Retina (tissue), 1 donor: Measurements from ENCODE around the gene IFNLR1.

ENCODE experiments used
- DNase-seq: peaks from one replicate; pipeline ENCODE4 v3.0.0-alpha.2; 2016

Gene IFNLR1

DNA sequence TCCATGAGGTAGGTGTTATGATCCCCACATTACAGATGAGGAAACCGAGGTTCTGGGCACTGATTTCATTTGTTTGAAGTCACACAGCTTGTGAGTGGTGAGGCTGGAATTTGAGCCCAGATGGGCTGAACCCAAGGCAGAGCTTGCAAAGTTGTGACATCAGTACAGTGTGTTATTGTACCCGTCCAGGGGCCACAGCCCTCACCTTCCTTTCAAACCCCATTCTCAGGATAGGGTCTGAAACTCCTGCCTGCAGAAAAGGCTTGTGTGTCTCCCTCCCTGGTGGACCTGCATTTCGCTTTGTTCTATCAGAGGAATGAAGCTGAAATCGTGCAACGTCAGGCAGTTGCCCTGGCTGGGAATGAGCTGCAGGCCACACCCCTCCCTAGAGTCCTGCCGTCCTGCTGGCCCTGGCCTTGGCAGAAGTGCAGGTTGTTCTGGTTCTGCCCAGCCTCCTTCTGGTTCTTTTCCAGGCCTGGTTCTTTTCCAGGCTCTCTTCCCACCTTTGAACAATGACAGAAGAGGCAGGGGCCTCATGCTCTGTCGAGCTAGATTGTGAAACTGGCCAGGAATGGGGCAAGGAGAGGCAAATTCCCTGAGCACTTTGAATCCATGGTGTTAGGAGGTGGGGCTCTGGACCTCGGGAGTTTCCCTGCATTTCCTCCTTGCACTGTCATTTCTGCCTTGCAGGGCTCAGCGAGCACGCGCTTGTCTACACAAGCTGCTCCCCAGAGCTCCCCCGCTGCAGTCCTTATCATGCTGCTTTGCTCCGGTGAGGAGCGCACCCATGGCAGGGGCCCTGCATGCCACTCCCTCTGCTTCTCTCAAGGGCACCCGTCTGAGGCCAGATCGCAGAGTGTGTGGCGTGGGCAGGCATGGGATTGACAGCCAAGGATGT lies 67.0 kb downstream of the IFNLR1 start:
- DNase-seq: peak; percentile 37

DNA sequence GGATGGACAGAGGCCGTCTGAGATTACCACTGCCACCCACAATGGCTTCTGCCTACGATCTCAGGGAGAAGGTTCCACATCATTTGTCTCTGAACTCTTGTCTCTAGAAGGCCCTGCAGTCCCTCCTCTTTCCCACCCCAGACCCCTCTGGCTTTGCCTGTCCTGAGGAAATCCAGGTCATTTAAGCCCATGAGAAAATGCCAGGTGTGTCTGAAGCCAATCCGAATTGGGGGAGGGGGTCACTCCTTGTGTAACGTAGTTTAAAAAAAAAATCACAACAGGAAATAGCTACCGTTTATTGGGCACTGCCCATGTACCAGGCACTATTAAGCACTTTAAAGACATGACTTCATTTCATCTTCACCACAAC lies 67.6 kb downstream of the IFNLR1 start:
- no peak for DNase-seq

DNA sequence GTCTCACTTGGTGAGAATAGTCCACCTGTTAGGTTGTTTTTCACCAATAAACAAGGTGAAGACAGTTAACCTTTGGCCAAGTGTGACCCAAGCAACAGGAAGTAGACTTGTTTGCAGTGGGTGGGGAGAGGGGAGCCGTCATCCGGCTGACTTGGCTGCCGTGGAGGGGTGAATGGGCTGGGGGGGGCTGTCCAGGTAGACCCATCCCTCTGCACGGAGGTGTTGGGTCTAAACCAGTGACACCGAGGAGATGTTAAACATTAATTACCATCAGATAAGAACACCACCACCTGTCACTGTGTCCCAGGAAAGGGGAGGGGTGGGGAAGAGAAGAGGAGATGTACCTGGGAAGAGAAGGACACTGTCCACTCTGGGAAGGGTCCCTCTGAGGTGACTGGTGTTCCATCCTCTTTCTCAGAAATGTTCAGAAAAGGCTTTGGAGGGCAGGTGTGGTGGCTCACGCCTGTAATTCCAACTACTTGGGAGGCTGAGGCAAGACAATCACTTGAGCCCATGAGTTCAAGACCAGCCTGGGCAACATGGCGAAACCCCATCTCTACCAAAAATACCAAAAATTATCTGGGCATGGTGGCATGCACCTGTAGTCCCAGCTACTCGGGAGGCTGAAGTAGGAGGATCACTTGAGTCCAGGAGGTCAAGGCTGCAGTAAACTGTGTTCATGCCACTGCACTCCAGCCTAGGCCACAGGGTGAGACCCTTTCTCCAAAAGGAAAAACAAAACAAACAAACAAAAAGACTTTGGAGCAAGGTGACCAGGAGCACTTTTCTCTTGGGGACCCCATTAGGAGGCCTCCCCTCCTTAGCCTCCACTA lies 68.5 kb downstream of the IFNLR1 start:
- DNase-seq: no peak

DNA sequence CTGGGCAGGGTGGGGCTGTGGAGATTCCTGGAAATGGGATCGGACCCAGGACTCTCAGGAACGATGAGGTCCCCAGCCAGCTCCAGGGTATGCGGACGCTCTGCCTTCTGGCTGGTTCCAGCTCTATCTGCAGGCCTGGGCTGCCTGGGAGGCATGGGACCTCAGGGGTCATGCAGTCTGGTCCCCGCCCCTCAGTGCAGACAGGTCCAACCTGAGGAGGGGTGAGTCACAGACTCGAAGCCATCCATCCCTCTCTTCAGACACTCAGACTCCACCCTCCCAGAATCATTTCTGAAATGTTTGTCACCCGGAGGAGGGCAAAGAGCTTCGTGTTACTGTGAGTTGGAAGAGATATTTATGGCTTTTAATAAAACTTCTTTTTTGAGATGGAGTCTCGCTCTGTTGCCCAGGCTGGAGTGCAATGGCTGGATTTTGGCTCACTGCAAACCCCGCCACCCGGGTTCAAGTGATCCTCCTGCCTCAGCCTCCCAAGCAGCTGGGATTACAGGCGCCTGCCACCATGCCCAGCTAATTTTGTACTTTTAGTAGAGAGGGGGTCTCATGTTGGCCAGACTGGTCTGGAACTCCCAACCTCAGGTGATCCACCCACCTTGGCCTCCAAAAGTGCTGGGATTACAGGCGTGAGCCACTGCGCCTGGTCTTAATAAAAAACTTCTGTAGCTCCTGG lies 69.2 kb downstream of the IFNLR1 start:
- DNase-seq: no peak

DNA sequence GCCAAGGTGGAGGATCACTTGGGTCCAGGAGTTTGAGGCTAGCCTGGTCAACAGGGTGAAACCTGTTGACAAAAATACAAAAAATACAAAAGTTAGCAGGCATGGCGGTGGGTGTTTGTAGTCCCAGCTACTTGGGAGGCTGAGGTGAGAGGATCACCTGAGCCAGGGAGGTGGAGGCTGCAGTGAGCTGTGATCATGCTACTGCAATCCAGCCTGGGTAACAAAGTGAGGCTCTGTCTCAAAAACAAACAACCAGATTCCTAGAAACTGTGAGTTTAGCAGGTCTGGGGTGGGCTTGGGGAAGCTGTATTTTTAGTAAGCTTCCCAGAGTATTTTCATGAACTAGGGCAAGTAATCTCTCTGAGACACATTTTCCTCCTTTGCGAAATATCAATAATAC lies 70.0 kb downstream of the IFNLR1 start:
- DNase-seq: no peak

DNA sequence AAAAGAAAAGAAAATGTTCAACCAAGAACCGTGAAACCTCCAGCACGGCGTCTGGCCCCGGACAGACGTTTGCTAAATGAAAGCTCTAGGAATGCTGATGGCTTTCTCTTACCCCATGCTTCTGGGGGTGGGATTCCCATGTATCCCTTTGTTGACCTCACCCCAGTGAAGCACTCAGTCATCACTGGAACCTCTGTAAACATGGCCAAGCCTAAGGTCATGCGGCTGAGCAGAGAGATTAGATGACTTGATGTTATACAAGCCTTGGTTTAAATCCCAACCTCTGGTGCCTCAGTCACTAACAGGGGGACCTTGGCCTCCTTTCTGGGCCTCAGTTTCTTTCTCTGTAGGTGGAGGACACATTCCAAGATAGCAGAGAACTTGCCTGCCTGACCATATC lies 72.3 kb downstream of the IFNLR1 start:
- DNase-seq: no peak

DNA sequence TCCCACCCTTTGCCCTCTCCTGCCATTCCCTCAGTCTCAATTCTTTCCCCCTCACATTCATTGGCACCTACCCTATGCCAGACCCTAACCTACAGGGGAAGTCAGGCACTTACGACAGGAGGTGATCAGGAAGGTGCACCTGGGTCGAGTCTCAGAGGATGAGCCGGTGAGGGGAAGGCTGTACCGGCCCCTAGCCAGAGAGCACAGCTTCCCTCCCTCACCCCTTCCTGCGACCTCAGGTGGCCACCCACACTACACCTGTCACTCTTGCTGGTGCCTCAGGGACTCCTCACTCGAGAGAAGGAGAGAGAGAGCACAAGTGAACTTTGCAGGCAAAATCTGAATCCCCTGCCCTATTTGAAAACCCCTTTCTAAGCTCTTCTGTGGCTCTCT lies 73.5 kb downstream of the IFNLR1 start:
- no peak for DNase-seq

DNA sequence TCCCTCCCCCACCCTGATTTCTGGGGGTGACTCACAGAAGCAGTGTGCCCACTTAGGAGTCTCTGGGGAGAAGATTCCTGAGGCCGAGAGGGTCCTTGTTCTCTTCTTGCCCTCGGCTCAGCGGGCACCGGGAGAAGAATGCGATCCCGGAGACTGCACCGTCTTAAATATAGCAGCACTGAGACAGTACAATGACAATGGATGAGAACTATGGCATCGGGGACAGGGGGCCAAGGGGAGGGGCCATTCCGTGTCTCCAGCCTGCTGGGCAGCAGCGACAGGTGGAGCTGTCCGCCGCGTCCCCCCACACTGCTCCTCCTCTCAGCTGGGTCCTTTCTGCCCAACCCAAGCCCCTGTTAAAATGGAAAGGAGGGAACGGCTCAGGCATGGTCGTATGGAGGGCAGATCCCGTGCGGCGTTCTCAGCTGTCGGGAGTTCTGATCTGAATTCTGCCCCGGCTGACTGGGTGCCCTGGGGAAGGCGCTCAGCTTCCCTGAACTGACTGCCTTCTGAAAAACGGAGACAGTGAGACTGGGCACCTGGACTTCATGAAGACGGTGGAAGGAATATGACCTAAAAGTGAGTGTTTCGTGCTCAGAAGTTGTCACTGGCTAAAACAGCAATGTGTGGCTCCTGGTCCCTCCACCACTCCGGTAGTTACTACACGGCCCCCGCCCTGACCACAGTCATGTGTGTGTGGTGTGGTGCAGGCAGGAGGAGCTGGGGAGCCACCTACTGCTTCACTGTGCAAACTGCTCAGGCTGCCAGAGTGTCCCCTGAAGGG lies 74.9 kb downstream of the IFNLR1 start, which contains the start of gene MYOM3:
TSS of gene MYOM3 (minus strand) at position 140 of the 784 bp plus-strand sequence. CDS start 3,499 bp downstream, outside the sequence.
- DNase-seq: peak; percentile 74

DNA sequence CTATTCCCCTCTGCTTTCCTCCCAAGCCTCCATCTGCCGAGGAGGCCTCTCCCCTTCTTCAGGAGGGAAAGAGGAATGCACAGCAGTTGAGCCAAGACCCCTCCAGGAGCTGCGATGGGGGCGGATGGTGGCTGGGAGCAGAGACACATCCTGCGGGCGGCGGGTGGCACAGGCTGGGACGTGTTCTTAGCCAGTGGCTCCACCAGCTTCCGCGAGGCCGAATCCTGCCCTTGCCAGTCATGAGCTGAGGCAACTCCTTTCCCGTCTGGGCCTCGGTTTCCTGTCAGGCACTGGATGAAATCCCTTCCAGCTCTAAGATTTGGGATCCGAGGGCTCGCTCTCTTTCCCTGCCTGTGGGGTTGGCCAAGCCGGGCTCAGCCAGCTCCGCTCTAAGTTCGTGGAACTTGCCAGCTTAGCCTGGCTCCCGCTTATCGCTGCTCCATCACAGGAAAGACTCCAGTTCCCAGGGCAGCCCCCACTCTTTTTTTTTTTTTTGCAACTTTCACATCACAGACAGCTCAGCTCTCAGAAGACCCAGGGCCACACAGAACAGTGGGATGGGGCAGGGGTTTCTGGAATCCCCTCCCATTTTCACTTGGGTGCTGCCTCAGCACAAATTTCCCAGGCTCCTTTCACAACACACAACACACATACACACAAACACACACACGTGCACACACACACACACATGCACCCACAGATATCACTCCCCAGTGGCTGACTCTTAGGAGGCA lies 75.7 kb downstream of the IFNLR1 start:
- DNase-seq: peak; percentile 24

DNA sequence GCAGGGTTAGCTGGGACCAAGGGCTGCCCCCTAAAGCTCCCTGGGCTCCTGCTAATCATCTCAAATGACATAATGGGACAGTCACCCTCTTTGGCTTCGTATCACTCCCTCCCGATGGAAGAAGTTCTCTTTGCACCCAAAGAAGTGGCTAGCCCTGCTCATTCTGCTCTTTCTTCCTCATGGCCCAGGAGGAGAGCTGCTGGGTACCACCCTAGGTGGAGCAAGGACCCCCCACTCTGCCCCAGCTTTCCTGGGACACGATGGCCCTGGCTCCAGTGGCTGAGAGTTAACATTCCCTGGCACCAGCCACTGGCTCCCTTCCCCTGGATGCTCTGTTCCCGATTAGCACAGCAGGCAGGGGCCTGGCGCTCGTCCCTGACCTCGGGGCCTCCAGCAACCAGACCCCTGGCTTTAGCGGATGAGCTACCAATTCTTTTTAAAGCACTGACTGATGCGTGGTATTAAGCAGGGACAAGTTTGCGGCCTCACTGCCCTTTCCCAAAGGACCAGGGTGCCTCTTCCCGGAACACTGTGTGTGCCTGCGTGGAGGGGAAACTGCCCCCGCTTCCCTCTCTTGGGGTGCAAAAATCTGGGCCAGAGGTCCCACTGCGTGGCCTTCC lies 76.3 kb downstream of the IFNLR1 start:
- peak; percentile 28 for DNase-seq

DNA sequence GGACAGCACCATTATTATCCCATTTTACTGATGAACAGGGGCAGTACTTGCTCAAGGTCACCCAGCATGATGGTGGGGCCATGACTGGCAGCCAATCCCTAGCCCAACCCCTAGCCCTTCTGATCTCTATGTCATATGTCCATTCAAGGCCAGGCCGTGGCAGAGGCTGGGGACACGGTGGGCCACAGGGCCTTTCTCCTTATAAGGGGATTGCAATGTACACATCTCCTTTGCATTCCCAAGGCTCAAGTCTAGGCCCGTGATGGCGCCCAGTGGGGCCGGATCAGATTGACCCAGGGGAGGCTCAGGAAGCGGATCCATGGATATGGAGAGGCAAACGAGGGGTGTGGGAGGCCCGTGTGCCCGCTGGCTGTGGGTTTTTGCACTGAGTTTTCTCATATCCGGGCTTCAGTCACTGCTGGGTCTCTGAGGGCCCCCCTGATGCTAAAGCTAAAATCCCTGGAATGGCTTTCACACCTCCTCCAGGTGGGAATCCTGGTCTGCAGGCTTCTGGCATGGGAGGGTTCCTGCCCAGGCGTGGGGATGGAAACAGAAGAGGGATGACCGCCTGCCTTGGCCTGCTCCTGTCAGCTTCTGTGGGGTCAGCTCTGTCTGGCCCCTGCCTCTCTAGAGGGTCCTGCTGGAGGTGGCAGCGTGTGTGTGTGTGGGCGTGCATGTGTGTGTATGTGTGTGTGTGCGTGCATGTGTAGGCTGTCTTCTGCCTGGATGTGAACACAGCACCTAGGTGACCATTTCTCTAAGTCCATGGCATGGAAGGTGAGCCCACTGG lies 77.2 kb downstream of the IFNLR1 start:
- DNase-seq: no peak

DNA sequence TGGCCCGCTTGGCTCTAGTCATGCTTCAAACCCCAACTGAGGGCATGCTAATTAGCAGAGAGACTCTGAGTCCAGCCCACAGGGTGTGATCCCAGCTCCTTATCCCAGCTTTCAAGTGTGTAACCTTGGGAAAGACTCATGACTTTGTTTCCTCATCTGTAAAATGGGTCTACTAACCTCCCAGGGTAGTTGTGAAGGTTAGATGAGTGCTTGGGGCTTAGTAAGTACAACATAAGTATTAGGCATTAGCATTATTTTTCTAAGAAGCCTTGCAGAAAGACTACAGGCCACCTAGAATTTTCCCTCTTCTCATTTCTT lies 78.0 kb downstream of the IFNLR1 start:
- no peak for DNase-seq

DNA sequence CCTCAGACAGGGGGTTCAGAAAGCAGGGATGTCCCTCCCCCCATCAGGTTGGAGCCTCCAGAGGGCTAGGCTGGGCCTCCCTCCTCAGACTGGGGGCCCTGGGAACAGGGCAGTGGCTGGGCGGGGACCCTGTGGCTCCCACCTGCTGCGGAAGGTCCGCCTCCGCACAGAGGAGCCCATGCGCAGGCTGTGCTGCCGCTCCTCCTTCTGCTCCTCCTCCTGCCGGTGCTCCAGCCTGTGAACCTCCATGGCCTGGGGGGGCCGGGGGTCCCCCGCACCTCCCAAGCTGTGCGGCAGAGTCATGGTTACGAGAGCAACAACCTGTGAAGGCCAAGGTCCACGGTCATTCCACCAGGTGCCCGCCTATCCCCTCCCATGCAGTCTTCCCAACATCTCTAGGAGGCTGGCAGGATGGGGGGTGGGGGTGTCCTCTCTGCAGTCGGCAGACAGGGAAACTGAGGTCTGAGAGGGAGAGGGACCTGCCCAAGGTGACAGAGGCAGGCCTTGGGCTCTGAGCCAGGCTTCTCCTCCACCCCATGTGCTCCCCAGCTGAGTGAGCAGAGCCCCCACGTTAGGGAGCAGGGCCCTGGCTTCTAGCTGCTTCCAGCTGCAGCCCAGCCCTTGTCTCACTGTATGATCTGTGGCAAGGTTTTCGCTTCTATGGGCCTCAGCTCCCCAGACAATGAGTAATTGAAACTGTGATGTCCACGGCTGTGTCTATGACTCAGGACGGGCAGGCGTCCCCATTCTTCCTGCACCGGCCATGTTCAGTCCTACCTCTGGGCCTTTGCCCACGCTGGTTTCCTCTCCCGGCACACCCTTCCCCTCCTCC lies 78.5 kb downstream of the IFNLR1 start:
- no peak for DNase-seq

DNA sequence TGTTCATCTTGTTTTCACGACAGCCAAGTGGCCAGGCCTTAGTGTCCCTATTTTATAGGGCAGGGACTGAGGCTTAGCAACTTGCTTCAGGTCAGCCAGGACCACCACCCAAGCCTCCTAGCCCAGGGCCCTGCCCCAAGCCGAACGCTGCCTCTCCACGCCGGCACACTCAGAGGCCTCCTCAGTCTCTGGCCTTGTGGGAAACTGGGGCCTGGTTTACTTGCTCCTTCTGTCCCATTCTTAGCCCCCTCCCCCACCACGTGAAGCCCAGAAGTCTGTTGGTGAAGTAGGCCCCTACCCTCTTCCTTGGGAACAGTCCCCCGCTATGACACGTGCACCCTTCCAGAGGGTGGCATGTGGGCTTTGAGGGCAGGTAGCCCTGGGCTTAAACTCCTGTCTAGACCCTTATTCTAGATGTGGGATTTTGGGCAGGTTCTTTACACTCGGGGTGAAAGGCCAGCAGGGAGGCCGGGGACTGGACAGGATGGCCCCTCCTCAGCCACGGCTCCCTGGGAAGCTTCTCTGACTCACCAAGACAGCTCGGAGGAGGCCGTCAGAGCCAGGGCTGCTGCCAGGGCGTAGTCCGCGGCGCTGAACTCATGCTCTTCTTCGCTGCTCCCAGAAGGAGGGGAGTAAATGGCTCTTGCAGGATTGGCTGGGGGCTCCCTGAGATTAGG lies 79.5 kb downstream of the IFNLR1 start:
- peak; percentile 23 for DNase-seq

DNA sequence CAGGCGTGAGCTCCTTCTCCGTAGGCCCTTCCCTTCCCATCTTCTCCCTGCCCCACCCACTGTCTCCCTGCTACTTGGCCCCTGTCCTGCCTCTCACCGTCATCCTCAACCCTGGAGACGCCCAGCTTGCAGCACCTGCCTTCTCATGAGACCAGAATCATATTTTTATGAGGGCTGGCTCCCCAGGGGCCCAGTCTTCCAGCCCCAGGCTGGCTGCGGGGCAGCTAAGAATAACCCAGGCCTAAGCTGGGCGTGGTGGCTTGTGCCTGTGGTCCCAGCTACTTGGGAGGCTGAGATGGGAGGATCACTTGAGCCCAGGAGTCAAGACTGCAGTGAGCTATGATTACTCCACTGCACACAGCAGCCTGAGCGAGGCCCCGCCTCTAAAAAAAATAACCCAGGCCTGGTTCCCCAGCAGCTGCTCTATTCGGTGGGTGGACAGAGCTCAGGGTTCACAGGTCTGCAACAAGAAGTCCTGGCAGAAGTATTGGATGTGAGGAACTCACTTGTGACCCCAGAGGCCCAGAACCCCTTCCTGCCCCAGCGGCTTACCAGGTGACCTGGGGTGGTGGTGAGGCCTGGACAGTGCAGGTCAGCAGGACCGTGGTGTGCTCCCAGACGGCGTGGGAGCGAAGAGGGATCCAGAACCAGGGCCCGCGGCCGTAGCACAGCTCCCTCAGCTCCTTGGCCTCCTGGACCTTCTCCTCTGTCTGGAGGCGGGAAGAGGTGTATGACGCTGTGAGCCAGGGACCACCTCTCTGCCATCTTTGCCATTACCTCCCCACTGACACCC lies 81.5 kb downstream of the IFNLR1 start:
- DNase-seq: no peak

DNA sequence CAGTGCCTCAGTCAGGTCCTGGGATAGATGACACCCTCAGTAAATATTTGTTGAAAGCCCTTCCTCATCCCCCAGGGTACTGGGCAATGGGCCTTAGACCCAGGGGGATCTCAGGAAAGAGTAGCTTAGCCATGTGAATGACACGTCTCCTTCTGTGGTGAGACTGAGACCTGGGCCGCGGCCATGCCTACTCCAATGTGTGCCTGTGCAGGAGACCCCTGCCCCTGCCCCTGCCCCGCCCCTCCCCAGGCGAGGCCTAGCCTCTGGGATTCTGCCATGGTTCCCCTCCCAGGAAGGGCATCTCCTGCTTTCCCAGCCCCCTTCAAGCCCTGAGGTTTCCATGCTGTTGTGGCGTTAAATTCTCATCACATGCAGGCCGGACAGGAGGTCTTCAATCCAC lies 82.2 kb downstream of the IFNLR1 start:
- no peak for DNase-seq
